ENCODE measurements around the gene KRTAP4-16.
"Not testable (repeated sequence)": the region's sequence is repeated elsewhere in the genome, so short reads cannot be mapped to it uniquely, and the experiment has no call there.

The KRTAP4-16 gene

DNA sequence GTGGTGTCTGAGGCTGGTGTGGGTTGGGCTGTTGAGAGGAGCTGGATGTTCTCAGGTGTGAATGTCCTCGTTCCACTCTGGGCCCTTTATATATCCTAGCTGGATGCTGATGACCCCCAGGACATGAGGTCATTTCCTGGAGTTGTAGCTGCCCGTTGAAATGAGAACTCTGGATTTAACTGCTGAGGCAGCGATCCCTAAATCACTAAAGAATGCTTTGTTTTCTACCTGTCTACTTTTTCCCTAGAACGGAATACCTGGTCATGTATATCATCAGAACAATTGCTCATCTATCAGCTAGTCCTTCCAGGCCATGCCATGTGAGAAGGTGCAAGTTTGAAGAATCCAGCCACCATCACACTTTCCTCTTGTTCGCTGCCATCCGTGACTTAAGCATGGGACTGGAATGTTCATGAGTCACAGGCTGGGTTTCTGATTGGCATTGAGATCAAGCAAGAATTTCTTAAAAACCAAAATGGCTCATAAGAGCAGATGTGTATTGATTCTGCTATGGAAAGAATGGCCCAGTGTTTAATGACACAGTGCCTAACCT, 41.9 kb downstream of the KRTAP4-16 start, which contains the start of gene KRTAP2-3:
Gene KRTAP2-3 (minus strand): TSS at position 63 of the 553 bp plus-strand sequence. CDS start 64 bp downstream, outside the sequence.
- no peak for TF ChIP-seq ZFX (IDR thresholded peaks at IDR 0.05)
- TF ChIP-seq, protein P1, sequence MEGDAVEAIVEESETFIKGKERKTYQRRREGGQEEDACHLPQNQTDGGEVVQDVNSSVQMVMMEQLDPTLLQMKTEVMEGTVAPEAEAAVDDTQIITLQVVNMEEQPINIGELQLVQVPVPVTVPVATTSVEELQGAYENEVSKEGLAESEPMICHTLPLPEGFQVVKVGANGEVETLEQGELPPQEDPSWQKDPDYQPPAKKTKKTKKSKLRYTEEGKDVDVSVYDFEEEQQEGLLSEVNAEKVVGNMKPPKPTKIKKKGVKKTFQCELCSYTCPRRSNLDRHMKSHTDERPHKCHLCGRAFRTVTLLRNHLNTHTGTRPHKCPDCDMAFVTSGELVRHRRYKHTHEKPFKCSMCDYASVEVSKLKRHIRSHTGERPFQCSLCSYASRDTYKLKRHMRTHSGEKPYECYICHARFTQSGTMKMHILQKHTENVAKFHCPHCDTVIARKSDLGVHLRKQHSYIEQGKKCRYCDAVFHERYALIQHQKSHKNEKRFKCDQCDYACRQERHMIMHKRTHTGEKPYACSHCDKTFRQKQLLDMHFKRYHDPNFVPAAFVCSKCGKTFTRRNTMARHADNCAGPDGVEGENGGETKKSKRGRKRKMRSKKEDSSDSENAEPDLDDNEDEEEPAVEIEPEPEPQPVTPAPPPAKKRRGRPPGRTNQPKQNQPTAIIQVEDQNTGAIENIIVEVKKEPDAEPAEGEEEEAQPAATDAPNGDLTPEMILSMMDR (conservative IDR thresholded peaks at IDR 0.05), result no peak
- no peak within 1 kb of the TSS for H3K27ac ChIP-seq

DNA sequence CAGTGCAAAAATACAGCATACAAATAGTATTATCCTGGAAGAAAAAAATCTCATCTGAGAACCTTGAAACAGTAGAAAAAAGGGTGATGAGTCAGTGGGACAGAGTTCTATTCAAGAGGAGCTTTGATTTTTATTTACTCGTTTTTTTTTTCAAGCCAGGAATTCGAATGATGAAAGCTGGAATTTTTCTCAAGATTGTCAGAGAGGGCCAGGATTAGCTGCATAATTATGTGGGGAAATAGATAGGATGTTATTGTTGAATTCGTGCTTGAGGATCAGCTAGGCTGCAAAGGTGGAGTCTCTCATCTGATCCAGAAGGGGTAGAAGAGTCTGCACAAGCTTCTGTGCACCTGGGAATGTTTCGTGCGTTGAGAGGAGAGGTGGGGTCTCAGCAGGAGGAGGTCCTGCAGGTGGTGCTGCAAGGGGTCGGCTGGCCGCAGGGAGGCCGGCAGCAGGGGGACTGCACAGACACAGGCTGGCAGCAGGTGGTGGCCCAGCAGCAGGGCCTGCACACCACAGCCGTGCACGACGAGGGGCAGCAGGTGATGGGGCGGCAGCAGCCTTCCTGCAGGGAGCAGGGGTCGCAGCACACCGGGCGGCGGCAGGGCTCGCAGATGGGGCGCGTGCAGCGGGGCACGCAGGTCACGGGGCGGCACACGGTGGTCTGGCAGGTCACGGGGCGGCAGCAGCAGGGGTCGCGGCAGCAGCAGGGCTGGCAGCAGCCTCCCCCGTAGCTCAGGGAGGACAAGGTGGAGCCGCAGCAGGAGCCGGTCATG, 42.5 kb downstream of the KRTAP4-16 start:
- H3K27ac ChIP-seq, result not testable (repeated sequence)

DNA sequence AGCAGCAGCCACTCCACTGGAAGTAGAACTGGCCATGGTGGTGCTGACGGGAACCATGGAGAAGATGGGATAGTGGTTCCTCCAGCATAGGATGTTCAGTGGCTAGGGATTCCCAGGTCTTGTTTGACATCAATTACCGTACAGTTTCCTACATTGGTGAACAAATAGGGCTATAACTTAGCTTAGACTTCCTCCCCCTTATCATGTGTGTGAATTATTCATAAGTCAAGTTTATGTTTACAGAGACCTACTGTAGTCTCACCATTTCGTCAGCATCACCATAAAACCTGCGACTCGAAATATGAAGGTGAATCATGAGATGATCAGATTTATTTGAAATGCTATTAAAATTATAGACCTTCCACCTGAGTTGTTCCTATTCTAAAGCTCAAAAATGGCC, 43.3 kb downstream of the KRTAP4-16 start:
- H3K27ac ChIP-seq, result no peak overlapping the region
- TF ChIP-seq ZFX (IDR thresholded peaks at IDR 0.05), result no peak
- TF ChIP-seq, protein P1 (conservative IDR thresholded peaks at IDR 0.05), result no peak

DNA sequence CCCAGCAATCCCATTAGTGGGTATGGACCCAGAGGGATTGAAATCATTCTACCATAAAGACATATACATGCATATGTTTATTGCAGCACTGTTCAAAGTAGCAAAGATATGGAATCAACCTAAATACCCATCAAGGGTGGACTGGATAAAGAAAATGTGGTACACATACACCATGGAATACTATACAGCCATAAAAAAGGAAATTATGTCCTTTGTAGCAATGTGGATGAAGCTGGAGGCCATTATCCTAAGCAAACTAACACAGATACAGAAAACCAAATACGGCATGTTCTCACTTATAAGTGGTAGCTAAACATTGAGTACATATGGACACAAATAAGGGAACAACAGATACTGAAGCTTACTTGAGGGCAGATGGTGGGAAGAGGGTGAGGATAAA, 44.5 kb downstream of the KRTAP4-16 start:
- no peak overlapping the region for H3K27ac ChIP-seq
- TF ChIP-seq, protein P1 (conservative IDR thresholded peaks at IDR 0.05), result no peak
- TF ChIP-seq ZFX (IDR thresholded peaks at IDR 0.05), result no peak

DNA sequence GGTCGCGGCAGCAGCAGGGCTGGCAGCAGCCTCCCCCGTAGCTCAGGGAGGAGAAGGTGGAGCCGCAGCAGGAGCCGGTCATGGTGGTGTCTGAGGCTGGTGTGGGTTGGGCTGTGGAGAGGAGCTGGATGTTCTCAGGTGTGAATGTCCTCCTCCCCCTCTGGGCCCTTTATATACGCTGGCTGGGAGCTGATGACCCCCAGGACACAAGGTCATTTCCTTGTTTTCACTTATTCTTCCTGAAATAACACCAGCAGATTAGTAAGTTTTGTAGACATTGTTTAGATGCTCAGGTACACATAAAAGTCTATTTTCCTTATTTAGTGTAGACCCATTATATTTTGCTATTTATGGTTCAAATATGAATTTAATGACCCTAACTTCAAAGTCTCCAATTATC, 46.9 kb downstream of the KRTAP4-16 start, which contains the start of gene KRTAP2-2:
Gene KRTAP2-2 (minus strand): TSS at position 101 of the 400 bp plus-strand sequence. CDS start 19 bp downstream, at position 82.
- H3K27ac ChIP-seq, result not testable (repeated sequence)

DNA sequence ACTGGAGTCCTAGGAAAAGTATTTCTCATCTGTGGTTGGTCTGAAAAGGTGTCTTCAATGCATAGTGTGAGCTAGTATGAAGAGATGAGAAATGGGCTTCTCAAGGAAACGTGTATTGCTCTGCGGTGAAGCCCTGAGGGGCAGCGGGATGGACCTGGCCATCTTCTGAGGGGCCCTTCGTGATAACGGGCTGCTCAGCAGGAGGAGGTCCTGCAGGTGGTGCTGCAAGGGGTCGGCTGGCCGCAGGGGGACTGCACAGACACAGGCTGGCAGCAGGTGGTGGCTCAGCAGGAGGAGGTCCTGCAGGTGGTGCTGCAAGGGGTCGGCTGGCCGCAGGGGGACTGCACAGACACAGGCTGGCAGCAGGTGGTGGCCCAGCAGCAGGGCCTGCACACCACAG, 47.5 kb downstream of the KRTAP4-16 start:
- not testable (repeated sequence) for H3K27ac ChIP-seq

DNA sequence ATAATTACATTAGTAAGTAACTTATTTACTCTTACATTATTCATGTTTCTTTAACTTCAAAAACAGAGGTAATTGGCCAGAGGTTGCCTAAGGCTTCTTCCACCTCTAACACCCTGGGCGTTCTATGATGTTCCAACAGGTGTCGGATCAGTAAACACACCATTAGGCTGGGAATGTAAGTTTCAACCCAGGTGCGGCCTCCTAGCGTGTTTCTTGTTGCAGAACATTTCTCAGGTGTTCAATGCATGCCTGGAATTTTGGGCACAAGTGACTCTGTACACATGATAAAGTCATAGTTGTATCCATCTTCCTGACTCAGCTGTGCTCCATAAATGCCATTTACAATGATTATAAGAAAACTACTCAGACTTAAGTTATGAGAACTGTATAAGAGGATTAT, 48.0 kb downstream of the KRTAP4-16 start:
- H3K27ac ChIP-seq, result no peak overlapping the region
- TF ChIP-seq, protein P1 (conservative IDR thresholded peaks at IDR 0.05), result no peak
- TF ChIP-seq ZFX (IDR thresholded peaks at IDR 0.05), result no peak

DNA sequence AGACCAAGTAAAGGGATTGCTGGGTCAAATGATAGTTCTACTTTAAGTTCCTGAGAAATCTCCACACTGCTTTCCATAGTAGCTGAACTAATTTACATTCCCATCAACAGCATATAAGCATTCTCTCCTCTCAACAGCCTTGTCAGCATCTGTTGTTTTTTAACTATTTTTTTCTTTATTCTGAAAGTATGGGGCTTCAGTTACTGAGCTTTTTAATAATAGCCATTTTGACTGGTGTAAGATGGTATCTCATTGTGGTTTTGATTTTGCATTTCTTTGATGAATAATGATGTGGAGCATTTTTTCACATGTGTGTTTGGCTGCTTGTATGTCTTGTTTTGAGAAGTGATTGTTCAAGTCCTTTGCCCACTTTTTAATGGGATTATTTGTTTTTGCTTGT, 49.4 kb downstream of the KRTAP4-16 start:
- TF ChIP-seq ZFX (IDR thresholded peaks at IDR 0.05), result no peak
- TF ChIP-seq, protein P1 (conservative IDR thresholded peaks at IDR 0.05), result no peak
- no peak overlapping the region for H3K27ac ChIP-seq
